ENCODE results near the gene CXCL1.

Gene CXCL1

GRCh38 chr4:73852771-73853170 lies 16.4 kb upstream of the CXCL1 start:
- DNase-seq, result no peak

GRCh38 chr4:73853246-73853704 lies 15.9 kb upstream of the CXCL1 start, which contains the start of gene PF4V1:
Gene PF4V1, plus strand, starts transcription at chr4:73853296. Its CDS starts 67 bp downstream, at chr4:73853363.
- no peak for DNase-seq

GRCh38 chr4:73853718-73854473 lies 15.3 kb upstream of the CXCL1 start:
- no peak for DNase-seq

GRCh38 chr4:73855406-73855805 lies 13.8 kb upstream of the CXCL1 start:
- DNase-seq, result no peak

GRCh38 chr4:73856518-73856917 lies 12.7 kb upstream of the CXCL1 start:
- DNase-seq, result no peak

- DNase-seq, result no peak
Observed at GRCh38 chr4:73859614-73860088, 9.5 kb upstream of the CXCL1 start.

- DNase-seq, result no peak
Observed at GRCh38 chr4:73860181-73860580, 9.0 kb upstream of the CXCL1 start.

GRCh38 chr4:73860917-73861316 lies 8.3 kb upstream of the CXCL1 start:
- DNase-seq, result no peak

GRCh38 chr4:73862322-73862721 lies 6.9 kb upstream of the CXCL1 start:
- no peak for DNase-seq

- peak; percentile 10 for DNase-seq
Observed at GRCh38 chr4:73864365-73864764, 4.8 kb upstream of the CXCL1 start.

GRCh38 chr4:73864961-73865360 lies 4.2 kb upstream of the CXCL1 start:
- no peak for DNase-seq

GRCh38 chr4:73865431-73866096 lies 3.6 kb upstream of the CXCL1 start:
- DNase-seq, result no peak

- no peak for DNase-seq
Observed at GRCh38 chr4:73866246-73866645, 2.9 kb upstream of the CXCL1 start.

- DNase-seq, result no peak
Observed at GRCh38 chr4:73867783-73868182, 1.4 kb upstream of the CXCL1 start.

GRCh38 chr4:73868206-73869129 lies 725 bp upstream of the CXCL1 start:
- no peak for DNase-seq

GRCh38 chr4:73870260-73870659 lies 1.1 kb downstream of the CXCL1 start:
- no peak for DNase-seq

- no peak for DNase-seq
Observed at GRCh38 chr4:73870768-73871167, 1.6 kb downstream of the CXCL1 start.

- no peak for DNase-seq
Observed at GRCh38 chr4:73871511-73872310, 2.5 kb downstream of the CXCL1 start.

GRCh38 chr4:73872316-73873108 lies 3.3 kb downstream of the CXCL1 start:
- DNase-seq, result no peak

GRCh38 chr4:73874386-73874785 lies 5.2 kb downstream of the CXCL1 start:
- DNase-seq, result no peak

- DNase-seq, result no peak
Observed at GRCh38 chr4:73875401-73875800, 6.2 kb downstream of the CXCL1 start.
